GM18526 (cell line): ENCODE measurements around the gene AGAP3.

Source experiments
- POLR2A ChIP-seq: IDR thresholded peaks from 3 replicates; pipeline ENCODE4 v1.6.1; 2011; ENCODE audit not compliant: insufficient read length; ENCODE audit errors: extremely low read depth

Gene AGAP3

GRCh38 chr7:151135866-151136843 is 49.9 kb downstream of the AGAP3 start:
- no peak for TF ChIP-seq POLR2A

- TF ChIP-seq POLR2A = no peak
Measured at GRCh38 chr7:151137076-151137675, 50.9 kb downstream of the AGAP3 start.

GRCh38 chr7:151137791-151138152 is 51.5 kb downstream of the AGAP3 start:
- no peak for TF ChIP-seq POLR2A

- no peak for TF ChIP-seq POLR2A
Measured at GRCh38 chr7:151138153-151138851, 52.0 kb downstream of the AGAP3 start.

- no peak for TF ChIP-seq POLR2A
Measured at GRCh38 chr7:151139071-151139790, 53.0 kb downstream of the AGAP3 start.

GRCh38 chr7:151139791-151140190 is 53.5 kb downstream of the AGAP3 start:
- no peak for TF ChIP-seq POLR2A

GRCh38 chr7:151140826-151141225 is 54.6 kb downstream of the AGAP3 start:
- no peak for TF ChIP-seq POLR2A

GRCh38 chr7:151141311-151141854 is 55.1 kb downstream of the AGAP3 start:
- no peak for TF ChIP-seq POLR2A

GRCh38 chr7:151141855-151142685 is 55.8 kb downstream of the AGAP3 start:
- TF ChIP-seq POLR2A = no peak

- TF ChIP-seq POLR2A = no peak
Measured at GRCh38 chr7:151142686-151143040, 56.4 kb downstream of the AGAP3 start.

- TF ChIP-seq POLR2A = no peak
Measured at GRCh38 chr7:151143261-151144015, 57.2 kb downstream of the AGAP3 start.

- TF ChIP-seq POLR2A = no peak
Measured at GRCh38 chr7:151144387-151144786, 58.1 kb downstream of the AGAP3 start.

- no peak for TF ChIP-seq POLR2A
Measured at GRCh38 chr7:151146761-151147160, 60.5 kb downstream of the AGAP3 start.
